ENCODE data around the gene SYT5.
"Not testable (repeated sequence)": the region's sequence is repeated elsewhere in the genome, so short reads cannot be mapped to it uniquely, and the experiment has no call there.

The SYT5 gene

DNA sequence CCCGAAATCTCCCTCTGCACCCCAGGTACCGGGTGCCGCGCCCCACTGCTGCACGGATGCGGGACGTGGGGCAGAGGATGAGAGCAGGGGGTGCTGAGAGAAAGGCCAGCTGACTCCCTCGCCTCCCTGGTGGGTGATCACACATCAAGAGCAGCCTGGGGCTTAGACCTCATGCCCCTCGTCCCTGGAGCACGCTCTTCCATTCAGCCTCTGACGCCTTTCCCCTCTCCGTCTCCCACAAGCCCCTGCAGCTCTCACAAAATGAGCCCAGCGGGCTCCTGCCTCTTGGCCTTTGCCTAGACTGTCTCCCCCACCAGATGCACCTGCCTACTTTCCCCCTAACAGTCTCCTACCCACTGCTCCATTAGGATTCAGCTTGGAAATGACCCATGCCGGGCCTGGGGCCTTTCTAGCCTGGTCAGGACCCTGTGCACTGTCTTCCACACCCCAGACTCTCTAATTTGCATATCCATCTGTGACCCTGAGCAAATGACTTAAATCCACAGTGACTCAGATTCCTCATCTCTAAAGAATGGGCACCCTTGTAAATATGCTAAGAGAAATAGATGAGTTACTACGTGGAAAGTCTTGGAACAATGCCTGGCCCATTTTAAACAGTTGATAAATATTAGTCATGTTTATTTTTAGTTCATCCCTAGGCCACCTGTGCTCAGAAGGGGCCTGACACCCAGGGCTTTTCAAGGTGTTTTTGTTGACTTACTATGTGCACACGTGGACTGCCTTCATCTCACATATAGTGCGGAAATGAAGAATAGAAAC lies 29.8 kb upstream of the SYT5 start:
- DNase-seq, result no peak
- intact Hi-C loops (cut with DNase I), result no loop called here

DNA sequence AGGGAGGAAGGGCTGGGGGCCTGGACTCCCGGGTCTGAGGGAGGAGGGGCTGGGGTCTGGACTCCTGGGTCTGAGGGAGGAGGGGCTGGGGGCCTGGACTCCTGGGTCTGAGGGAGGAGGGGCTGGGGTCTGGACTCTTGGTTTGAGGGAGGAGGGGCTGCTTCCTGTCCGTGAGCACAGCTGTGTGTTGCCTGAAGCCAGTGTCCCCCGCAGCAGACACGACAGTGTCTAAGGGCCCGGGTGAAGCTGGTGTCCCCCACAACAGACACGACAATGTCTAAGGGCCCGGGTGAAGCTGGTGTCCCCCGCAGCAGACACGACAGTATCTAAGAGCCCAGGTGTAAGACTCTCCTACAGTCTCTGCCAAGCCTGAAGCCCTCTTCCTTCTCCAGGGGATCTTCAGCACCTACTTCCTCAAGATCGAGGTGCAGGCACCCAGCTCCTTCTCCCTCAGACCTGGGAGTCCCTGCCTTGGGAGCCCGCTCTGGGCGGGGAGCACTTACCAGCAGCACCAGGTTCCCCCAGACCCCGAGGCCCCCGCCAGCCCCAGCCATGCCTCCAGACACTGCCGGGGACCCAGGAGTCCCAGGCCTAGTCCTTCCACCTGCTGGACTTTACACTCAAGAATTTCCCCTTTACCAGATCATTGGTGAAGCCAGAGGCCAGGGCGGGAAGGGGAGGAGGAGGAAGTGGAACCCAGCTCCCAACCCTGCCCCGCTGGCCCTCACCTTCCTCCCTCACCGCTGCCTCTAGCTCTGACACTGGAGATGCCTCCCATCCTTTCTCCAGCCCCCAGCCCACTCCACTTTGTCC lies 29.0 kb upstream of the SYT5 start, which contains the start of gene PTPRH:
TSS of gene PTPRH (minus strand) at position 622 of the 813 bp plus-strand sequence. CDS start at position 554, 68 bp downstream.
- intact Hi-C loops (cut with DNase I), result no loop called here
- no peak for DNase-seq

DNA sequence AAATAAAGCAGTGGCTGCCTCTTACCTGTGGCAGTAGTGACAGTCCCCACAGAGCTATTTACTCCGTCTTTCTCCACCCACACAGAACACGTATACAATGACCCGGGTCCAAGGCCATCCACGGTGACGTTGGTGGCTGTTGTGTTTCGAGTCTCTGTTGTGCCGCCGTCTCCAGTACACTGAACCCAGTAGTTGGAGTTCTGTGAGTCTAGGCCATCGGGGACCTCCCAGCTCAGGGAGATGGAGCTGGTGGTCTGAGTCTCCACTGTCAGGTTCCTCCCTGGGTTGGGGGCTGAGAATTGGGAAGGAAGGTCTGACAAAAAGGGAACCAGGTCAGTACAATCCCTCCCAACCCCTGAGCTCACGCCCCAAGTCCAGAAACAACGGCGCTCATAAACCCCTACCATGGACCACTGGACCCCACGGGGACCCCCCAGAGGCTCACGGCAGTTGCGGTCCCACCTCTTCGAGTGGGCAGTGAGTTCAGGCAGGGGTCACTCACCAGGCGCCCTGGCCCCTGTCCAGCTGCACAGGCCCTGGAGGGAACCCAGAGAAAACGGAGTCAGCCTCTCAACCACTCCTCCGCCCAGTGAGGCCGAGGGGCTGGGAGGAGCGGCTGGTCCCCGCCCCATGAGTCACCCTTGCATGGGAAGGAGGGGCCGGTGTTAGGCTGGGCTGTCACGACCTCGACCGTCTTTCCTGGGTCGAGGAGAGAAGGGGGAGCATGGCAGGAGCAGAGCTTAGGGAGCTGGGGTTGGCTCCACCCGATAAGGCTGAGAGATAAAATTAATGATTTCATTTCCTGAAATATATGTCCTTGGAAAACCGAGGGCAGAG lies 26.8 kb upstream of the SYT5 start:
- peak in 34 of 42 donors; percentile 22 to 82 (median 56) for DNase-seq

DNA sequence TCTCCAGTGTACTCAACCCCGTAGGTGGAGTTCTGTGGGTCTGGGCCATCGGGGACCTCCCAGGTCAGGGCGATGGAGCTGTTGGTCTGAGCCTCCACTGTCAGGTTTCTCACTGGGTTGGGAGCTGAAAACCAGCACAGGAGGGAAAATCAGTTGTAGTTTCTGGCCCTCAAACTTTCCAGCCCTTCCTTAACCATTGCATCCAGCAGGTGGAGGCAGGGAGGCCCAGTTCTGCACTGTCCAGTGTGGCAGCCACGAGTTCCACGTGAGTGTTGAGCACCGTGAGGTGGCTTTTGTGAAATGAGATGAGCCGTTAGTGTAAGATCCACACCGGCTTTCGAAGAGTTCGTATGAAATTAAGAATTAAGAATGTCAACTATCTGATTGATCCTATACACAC lies 22.1 kb upstream of the SYT5 start:
- DNase-seq; intact Hi-C loops (cut with DNase I): not testable (repeated sequence)

More for the DNA sequence above, 26.8 kb upstream of the SYT5 start:
- intact Hi-C loops (cut with DNase I), result no loop called here

DNA sequence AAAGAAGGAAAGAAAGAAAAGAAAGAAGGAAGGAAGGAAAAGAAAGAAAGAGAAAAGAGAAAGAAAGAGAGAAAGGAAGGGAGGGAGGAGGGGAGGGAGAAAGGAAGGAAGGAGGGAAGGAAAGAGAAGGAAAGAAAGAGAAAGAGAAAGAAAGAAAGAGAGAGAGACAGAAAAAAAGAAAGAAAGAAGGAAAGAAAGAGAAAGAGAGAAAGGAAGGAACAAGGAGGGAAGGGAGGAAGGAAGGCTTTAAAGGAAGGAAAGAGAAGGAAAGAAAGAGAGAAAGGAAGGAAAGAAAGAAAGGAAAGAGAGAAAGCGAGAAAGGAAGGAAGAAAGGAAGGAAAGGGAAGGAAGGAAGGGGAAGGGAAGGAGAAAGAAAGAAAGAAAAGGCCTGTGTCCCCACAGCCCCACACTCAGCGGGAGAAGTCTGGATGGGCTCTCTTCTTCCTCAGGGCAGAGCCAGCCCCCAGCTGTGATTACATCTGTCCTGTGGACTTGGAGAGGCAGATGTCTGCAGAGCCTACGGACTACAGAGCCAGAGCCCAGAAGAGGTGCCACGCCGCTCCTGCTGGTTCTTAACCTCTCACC lies 19.6 kb upstream of the SYT5 start:
- DNase-seq, result no peak
- intact Hi-C loops (cut with DNase I), result no loop called here

DNA sequence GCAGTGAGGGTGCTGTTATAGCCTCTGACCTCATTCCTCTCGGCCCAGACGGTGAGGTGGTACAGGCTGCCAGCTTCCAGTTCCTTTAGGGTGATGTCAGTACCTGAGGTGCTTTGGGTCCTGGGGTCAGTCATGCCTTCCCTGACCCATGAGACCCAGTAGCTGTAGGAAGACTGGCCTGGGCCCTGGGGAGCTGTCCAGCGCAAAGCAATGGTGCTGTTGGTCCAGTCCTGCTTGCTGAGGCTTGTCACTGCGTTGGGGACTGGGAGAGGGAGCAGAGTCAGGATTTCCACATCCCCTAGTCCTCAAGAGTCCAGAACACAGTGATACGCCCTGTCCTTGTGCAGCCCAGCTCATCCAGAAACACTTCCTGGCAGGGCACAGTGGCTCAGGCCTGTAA lies 18.6 kb upstream of the SYT5 start:
- intact Hi-C loops (cut with DNase I), result no loop called here
- DNase-seq, result no peak

DNA sequence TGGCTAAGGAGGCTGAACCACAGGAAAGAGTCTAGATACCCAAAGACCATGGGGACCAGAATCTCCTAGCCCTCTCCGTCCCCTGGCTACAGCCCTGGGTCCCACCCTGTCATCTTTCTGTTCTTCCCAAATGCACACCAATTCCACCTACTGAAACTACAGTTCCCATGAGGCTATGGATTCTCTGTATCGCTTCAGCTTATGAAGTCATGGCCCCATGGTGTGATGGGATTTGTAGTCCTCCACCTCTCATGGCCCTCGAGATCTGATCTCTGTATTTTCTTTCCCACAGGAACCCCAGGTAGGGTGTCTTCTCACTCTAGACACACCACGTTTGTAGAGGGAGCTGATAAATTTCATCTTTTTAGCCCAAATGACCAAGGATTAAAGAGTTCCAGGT lies 17.4 kb upstream of the SYT5 start:
- DNase-seq, result peak in 6 of 42 donors; percentile 17 to 53 (median 38)
- intact Hi-C loops (cut with DNase I), result no loop called here

DNA sequence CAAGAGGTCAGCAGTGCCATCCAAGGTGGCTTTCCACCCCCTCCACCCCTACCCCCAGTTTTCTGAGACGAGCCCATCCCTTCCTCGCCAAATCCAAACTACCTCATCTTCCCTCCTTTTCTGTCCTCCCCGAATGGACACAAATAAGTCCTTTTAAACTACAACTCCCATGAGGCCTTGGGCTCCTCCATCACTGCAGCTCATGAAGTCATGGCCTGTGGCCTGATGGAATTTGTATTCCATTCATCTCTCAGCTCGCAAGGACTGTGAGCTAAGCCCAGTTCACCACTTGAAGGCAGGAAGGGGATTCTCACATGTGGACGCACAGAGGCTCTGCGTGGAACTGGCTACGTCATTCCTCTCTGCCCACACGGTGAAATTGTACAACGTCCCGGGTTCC lies 16.7 kb upstream of the SYT5 start:
- no peak for DNase-seq
- intact Hi-C loops (cut with DNase I), result no loop called here

DNA sequence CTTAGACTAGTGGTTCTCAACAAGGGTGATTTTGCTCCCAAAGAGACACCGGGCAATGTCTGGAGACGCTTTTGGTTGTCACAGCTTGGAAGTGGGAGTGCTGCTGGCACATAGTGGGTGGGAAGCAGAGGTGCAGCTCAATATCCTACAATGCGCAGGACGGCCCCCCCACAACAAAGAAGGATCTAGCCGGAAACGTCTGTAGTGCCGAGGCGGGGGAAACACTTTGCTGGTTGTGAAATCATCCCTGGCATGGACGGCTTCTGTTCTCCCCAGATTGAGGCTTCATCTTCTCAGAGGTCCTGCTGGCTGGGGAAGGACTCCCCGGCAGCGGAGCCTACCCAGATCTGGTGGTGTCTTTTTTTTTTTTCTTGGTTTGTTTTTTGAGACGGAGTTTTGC lies 13.4 kb upstream of the SYT5 start:
- DNase-seq, result peak in 23 of 42 donors; percentile 19 to 76 (median 42)

DNA sequence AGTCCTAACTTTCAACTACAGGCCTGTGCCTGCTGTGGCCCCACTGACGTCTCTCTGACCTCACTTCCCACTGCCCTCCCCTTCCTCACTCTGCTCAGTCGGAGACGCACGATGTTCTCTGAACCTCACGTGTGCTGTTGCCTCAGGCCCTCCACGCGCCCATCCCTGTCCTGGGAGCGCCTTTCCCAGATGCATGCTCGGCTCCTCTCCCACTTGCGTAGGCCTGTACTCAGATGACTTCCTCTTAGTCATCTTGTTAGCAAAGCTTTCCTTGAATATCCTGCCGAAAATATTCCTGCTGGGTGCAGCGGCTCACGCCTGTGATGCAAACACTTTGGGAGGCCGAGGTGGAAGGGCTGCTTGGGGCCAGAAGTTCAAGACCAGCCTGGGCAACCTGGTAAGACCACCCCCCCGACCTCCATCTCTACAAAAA lies 9.3 kb upstream of the SYT5 start:
- peak in 41 of 42 donors; percentile 37 to 92 (median 69) for DNase-seq
- intact Hi-C loops (cut with DNase I), result no loop called here

More for the DNA sequence above, 13.4 kb upstream of the SYT5 start:
- intact Hi-C loops (cut with DNase I), result no loop called here

DNA sequence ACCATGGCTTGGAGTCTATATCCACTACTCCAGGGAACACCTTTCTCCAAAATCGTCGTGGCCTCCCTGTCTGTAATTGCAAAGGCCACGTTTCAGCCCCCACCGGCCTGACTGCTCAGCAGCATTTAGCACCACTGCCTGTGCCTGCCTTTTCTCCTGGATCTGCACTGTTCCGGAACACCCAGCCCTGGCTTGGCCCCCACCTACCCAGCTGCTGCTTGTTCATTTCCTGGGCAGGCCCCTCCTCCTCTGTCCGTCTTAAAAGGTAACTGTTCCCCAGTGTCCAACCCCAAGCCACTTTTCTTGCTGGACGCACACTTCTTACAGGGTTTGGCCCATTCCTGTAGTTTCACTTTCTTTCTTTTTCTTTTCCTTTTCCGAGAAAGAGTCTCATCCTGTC lies 8.5 kb upstream of the SYT5 start:
- intact Hi-C loops (cut with DNase I), result no loop called here

DNA sequence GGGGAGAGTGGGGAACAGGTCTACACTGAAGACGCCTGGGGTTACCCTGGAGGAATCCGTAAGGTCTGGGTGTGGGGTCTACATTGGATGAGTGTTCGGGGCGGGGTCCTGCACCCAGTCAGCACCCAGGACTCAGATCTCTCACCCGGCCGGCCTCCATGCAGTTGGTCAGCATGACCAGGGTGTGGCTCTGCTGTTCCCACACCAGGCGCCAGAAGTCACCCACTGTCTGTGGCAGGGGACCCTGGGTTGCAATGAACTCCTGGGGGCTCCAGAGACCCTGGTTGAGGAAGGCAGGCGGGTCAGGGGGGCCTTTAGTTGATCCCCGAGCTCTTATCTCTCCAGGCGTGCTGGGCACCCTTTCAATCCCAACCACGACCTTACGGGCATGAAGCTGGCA lies 6.0 kb upstream of the SYT5 start:
- intact Hi-C loops (cut with DNase I), result no loop called here

More for the DNA sequence above, 8.5 kb upstream of the SYT5 start:
- DNase-seq, result no peak

DNA sequence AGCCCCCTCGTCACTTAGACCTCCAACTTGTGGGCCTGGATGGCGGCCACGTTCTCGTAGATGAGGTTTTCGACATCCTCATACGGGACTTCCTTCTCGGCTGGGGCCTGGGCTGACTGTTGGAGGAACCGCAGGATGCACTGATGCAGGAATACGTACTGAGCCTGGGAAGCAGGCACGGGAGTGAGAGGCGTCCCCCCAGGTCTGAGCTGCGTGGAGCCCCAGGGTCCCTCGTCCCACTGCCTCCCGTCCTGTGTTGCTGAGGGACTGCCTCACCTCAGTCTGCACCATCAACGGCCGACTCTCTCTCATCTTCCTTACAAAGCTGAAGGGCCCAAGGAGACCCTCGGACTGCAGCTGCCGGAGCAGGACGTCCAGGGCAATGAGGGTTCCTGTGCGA lies 1.7 kb upstream of the SYT5 start:
- intact Hi-C loops (cut with DNase I), result no loop called here
- no peak for DNase-seq

More for the DNA sequence above, 6.0 kb upstream of the SYT5 start:
- no peak for DNase-seq

DNA sequence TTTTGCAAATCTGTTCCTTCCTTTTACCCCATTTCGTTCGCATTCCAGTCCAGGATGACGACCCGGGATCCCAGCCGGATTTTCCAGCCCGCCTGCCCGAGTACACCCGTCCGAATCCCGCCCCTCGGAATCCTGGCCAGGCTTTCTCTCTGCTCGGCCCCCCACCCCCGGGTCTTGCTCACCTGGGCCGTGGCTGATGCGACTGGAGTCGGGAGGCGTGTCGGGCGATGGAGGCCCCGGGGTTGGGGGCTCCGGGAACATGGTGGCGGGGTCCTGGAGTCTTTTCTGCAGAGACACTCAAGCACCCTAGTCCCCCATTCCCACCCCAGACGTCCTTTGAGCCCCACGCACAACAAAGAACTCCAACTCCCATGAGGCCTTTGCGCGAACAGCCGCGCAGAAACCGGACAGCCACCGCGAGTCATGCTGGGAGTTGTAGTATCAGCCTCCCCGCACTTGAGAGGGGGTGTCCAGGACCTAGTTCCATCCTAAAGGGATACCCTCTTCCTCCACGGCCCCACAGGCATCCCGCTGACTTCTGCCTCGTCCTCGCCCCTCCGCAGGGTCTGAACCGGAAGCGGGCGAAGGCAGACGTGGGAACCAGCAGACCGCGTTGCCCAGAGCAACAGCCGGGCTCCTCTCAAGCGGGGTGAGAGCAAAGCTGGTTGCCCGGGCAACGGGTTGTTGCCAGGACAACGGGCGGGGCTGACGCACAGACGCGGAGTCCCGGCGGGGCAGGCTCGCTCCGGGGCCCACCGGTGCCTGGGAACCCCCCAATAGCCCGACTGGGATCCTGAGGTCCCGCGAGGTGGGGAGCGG lies 1.1 kb downstream of the SYT5 start:
- DNase-seq, result peak; percentile 83 to 97 (median 93)
- intact Hi-C loops (cut with DNase I), result no loop called here

DNA sequence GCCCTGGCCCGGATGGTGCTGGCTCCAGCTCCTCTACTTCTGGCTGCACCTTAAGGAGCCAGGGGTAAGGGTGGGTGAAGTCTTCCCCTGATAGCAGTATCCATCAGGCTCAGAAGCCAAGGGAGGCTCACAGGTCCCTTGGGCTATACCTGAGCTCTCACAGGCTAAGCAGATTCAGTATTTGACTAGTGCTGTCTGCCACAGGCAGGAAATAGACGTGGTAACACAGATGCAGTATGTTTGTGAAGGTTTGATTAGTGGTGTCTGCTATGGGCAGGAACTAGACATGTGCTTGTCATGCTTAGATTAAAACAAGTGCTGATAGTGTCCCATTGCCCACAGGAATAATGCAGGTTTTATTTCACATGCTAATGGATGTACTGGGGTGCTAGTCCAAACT lies 4.0 kb downstream of the SYT5 start:
- no peak for DNase-seq

DNA sequence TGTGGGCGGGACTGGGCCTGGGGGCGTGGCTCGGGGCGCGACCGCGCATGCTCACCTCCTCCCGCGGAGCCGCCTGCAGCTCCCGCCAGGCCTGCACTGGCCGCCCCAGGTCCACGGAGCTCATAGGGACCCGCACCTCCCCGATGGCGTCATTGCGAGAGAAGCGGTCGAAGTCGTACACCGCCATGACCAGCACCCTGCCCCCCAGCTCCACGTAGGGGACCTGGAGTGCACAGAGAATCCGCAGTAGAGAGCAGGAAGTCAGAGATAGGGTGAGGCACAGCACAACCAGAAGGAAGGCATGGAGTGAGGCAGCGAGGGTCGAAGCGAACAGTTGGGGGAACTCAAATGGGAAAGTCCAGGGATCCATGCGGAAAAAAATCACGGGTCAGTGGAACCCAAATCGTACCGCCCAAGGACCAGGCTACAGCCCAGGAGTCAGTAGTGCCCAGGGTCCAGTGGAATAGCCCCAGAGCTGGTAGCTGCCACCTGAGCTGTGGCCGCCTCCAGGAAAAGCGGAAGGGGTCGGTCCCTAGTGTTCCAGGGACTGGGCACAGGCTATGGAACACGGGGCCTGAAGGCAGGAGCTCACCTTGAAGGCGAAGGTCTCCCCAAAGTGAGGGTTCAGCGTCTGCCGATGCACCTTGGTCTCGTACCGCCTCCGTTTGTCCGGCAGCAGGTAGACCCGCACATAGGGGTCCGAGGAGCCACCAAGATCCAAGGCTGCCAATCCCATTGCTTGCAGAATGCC lies 4.8 kb downstream of the SYT5 start:
- DNase-seq, result peak in 26 of 42 donors; percentile 20 to 75 (median 51)
- intact Hi-C loops (cut with DNase I), result no loop called here

More for the DNA sequence above, 4.0 kb downstream of the SYT5 start:
- intact Hi-C loops (cut with DNase I), result no loop called here

DNA sequence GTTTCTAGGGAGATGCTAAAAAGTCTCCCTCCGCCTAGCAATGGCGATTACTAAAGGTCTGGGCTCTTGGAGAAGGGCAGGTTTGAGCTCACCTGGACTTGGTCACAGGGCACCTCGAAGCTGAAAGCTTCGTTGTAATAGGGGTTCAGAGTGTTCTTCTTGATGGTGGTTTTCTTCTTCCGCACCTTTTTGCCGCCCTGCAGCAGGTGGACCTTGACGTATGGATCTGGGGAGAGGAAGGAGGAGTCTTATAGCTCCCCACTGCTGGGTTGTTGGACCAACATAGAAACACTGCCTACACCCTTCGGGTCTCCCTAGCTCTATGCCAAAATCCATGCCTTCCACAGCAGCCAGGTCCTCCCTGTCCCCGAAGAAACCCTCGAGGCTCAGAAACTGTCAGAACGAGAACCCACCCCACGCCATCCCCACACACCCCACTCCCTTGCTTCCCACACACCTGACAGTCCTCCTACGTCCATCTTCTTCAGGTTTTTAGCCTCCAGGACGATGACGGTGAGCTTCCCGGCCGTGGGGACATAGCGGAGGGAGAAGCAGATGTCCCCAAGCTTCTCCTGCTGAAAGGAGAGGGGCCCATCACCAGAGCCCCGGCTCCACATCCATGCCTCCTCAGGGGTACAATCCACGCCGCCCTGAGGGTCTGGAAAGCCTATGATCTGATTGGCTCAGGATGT lies 5.5 kb downstream of the SYT5 start:
- DNase-seq, result no peak
- intact Hi-C loops (cut with DNase I), result no loop called here

Measured in head of caudate nucleus (tissue), 42 donors.